Left renal cortex interstitium (tissue), 4 donors: ENCODE measurements around the gene C6orf15. TPM values are rescaled to one million over a fixed set of nuclear protein-coding genes. Genes with fewer than 3 reads are reported as not detected.

ENCODE experiments used
- DNase-seq, 4 donors: peaks; one replicate each; pipeline ENCODE4 v3.0.0-alpha.2; 2013; ENCODE audit warnings: low read depth in 4 of 4, low spot score in 2 of 4, missing footprints in 1 of 4
- polyA plus RNA-seq, 4 donors: library from polyadenylated mRNA; unstranded; fragments of 120-200 nt; gene quantifications; one replicate each; pipeline ENCODE4 v1.2.1, GENCODE V29; 2013; ENCODE audit not compliant: insufficient read length in 4 of 4

C6orf15 gene
- polyA plus RNA-seq, 4 donors = not detected

DNA sequence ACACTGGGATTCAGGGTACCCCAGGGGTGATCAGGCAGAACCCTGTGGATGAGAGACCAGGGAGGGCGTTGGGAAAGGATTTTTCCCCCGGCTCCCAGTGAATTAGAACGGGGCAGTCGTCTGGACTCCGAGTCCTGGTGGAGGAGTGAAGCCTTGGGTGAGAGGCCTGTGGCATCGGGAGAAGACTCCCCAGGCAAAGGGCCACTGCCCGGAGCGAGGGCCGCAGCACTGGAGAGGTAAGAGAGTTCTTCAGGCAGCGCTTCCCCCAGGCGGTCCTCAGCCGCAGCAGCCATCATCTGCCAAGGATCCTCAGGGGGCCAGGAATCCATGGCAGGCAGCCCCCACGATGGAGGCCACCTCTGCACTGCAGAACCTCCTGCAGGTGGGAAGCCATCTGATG is 663 bp downstream of the C6orf15 start:
- DNase-seq = no peak

- no peak for DNase-seq
Observed at GRCh38 chr6:31110825-31111582, 1.4 kb downstream of the C6orf15 start.

DNA sequence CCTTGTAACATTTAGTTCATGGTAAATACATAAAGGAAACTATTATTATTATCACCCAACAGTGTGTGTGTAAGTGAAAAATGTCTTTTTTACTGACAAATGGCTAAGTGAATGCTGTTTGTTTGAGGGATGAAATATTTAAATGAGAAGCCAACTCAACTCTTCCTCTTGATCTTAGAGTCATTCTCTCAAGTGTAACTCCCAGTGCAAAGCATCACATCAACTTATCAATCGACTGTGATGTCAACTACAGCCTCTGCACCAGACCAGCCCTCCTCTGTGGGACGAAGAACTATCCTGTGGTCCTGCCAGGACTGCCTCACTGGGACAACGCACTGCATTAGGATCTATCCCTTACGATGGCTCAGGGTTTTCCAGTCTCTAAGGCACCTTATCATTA is 5.3 kb downstream of the C6orf15 start:
- no peak for DNase-seq

DNA sequence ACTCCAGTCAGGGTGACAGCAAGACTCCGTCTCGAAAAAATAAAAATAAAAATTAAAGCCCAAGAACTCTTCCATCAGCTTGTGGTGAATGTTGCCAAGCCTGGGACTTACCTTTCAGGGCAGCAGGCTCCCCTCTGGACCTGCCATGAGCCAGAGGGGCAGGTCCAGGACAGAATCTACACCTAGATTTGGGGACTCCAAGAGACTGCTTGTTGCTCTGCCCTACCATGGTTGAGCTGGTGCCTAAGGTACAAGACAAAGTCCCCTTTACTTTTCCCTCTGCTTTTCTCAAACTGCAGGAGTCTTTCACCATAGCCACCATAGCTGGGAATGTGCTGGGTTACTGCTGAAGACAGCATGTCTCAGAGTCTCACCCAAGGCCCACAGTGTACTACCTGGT is 9.2 kb downstream of the C6orf15 start:
- no peak for DNase-seq

GRCh38 chr6:31098449-31098938 is 13.9 kb downstream of the C6orf15 start:
- DNase-seq = no peak

DNA sequence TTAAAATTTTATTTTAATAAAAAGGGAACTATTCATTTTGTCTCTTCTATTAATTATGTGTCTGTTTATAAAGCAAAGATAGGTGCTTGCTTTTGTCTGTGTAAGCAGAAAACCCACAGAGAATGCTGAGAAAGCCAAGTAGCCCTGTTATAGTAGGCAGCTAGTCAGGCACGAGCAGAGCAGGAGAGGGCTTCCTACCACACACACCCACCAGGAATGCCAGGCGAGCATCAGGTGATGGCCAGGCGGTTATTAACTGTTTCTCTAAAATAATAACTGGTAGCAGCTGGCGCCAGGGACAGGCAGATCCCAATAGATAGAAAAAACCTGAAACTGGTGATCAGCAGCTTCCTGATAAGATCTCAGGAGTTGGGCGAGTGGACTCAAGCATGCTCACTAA is 15.7 kb downstream of the C6orf15 start:
- DNase-seq = no peak

DNA sequence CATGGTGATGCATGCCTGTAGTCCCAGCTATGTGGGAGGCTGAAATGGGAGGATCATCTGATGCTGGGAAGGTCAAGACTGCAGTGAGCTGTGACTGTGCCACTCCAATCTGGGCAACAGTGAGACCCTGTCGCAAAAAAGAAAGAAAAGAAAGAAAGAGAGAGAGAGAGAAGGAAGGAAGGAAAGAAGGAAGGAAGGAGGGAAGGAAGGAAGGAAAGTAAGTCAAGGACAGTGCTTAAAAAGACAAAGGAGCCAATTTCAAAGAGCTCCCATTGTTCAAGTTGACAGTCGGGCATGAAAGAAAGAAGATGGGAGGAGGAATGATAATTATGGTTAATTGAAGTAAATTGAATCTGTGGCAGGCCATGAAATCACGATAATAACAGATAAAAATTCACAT is 16.2 kb downstream of the C6orf15 start:
- no peak for DNase-seq

GRCh38 chr6:31094389-31094881 is 17.9 kb downstream of the C6orf15 start:
- no peak for DNase-seq

- no peak for DNase-seq
Observed at GRCh38 chr6:31092769-31093505, 19.4 kb downstream of the C6orf15 start.

GRCh38 chr6:31092238-31092637 is 20.1 kb downstream of the C6orf15 start:
- DNase-seq = no peak

DNA sequence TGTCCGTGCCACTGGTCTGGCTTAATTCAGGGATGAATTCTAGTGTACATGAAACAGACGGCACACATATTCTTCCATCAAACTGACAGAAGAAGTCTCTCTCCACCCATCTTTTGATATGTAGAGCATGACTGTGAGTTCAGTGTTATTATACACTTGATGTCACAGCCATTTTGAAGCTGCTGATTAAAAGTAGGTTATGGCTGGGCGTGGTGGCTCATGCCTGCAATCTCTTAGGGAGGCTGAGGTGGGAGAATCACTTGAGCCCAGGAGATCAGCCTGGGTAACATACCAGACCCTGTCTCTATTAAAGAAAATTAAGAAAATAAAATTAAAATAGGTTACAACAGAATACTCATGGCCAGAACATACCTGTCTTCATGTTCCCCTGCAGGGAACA is 20.7 kb downstream of the C6orf15 start:
- no peak for DNase-seq

DNA sequence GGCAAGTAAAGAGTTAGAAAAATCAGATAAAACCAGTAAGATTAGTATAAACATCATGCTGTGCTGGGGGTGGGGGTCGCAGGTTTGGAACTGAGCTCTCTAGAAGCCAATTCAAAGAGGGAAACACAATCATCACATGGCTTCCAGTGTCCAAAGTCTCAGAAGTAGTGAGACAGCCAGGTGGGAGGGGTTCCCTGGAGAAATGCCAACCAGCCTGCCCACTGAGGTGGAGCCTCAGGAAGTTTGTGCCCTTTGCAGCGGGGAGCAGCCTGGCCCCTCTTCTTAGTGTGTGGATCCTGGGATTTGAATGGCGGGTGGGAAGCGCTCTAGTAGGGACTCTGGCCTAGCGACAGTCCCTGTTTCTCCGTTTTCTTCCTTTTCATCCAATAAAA is 21.4 kb downstream of the C6orf15 start:
- DNase-seq = no peak

DNA sequence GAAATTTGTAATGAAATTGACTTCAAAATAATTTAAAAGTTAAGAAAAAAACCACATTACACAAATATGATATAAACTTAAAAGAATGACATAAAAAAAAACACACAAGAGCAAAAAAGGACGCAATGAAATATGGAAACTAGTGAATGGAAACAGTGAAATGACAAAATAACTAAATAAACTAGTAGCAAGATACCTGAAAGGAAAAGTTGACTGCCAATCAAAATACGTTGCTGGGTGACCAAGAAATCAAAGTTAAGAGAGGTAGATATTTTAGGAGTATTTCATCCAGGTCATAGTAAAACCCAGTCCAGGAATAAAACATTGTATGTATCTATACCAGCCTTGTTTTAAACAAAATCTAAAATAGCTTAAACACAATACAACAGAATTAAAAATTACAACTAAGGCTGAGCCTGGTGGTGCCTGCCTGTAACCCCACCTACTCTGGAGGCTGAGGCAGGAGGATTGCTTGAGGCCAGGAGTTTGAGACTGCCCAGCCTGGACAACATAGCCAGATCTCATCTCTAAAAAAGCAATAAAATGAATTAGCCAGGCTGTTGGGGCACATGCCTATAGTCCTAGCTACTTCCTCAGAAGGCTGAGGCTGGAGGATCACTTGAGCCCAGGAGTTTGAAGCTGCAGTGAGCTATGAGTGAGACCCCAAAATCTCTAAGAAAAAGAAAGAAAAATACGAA is 22.0 kb downstream of the C6orf15 start:
- no peak for DNase-seq

GRCh38 chr6:31087494-31088089 is 24.8 kb downstream of the C6orf15 start:
- DNase-seq = peak in 3 of 4 donors; percentile 70 to 86 (median 70)

DNA sequence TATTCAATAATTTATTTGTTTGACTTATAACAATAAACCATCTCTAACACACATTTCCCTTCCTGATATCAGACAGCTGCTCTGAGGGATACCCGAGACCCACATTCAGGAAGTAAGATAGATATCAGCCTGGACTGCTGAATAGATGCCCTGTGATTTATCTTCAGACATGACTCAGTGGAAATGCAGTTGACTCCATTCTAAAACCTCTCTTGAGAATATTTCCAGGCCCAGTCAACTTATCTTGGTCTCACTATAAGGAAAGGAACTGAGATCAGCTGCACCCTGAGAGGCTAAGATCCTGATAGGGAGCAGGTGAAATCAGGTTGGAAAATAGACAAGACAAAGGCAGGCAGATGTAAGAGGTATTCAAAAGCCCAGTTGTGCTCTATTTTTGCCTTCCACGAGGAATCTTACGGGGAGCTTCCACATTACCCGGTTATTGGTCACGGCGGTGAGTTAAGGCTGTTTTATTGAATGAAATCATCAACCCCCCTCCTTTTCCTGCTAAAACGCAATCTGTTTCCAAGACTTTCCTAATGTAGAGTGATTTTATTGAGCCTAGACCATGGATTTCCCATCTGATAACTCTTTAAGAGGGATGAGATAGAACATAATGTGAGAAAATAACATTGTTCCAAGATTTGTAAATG is 25.5 kb downstream of the C6orf15 start:
- no peak for DNase-seq

DNA sequence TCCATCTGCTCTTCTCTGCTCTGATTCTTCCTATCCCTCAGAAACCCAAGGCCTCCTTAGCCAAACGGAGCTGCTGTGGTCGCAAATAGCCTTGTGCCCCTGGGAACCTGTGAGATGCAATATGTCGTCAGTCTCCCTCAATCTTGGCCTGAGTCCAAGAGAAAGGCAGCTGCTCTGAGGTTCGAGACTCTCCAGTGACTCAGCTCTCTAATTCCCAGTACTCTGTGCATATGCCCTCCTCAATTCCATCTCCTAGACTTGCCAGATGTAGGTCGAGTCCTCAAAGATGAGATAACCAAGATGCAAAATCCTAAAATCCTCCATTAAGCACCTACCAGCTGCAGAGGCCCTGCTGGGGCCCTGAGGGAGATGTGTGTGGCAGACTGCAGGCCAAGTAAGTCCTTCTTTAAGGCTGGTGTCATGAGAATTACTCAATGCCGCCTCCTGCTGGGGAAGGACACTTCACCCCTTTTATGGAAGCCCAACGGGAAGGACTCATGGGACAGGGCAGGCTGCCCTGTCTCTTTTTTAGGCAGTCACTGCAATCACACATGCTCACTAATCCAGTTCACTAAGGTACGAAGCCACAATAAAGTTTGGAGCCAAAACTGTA is 28.5 kb downstream of the C6orf15 start:
- DNase-seq = no peak

DNA sequence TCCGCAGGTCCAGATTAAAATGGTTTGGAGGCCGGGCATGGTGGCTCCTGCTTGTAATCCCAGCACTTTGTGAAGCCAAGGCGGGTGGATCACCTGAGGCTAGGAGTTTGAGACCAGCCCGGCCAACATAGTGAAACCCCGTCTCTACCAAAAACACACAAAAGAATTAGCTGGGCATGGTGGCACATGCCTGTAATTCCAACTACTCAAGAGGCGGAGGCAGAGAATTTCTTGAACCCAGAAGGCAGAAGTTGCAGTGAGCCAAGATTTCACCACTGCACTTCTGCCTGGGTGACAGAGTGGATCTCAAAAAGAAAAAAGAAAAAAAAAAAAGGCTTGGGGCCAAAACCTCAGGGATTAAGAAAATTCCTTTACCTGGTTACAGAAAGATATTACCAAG is 30.5 kb downstream of the C6orf15 start:
- no peak for DNase-seq

DNA sequence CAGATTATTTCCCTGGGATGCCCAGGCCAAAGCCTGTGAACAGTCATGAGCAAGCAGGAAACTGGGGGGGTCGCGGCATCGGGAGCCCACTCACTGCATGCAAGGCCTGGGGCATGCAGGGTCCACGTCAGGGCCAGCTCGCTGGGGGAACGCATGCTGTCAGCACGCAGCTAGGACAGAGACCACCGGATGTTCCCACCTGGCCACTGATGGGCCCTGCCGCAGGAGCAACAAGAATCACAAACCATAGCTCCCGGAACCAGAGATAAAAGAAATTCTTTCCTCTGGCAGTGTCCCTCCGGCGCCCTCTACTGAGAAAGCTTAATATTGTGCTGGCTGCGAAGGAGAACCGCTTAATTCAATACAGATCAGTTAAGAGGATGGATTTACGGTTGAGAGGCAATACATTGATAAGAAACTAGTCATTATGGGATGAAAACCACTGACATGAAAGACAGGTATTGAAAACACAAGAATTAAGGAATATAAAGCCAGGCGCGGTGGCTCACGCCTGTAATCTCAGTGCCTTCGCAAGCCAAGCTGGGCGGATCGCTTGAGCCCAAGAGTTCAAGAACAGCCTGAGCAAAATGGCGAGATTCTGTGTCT is 32.6 kb downstream of the C6orf15 start:
- peak in 1 of 4 donors; percentile 64 for DNase-seq

DNA sequence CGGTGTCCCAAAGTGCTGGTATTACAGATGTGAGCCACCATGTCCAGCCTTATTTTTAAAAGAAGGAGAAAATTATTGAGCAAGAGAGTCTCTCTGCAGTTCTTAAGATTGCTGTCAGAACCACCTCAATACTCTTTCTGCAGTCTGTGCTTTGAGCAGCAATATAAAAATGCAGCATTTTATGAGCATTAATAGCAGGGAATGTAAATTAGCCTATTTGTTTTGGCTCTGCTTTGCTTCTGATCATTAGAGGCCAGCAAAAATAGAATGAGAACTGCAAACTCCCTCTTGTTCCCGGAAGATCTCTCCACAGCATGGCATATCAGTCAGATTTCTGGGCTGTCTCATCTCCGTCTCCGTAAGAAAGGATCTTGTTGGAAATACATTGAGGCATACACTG is 35.8 kb downstream of the C6orf15 start:
- DNase-seq = no peak
